H1 (cell line): ENCODE measurements around the gene WWC2. TPM values are rescaled to one million over a fixed set of nuclear protein-coding genes. Genes with fewer than 3 reads are reported as not detected.

Experiments
- BCL11A ChIP-seq, 2 experiments: IDR thresholded peaks; one replicate each; pipeline ENCODE4 v1.6.1; 2011; ENCODE audit warnings: low read depth in 2 of 2, low read length in 2 of 2, mild to moderate bottlenecking in 2 of 2
- CHD1 ChIP-seq: IDR thresholded peaks from 2 replicates; pipeline ENCODE4 v1.6.1; 2012; ENCODE audit warnings: low read depth, low read length, improper control_type of control experiment
- CREB1 ChIP-seq: IDR thresholded peaks from 2 replicates; pipeline ENCODE4 v1.6.1; 2012; ENCODE audit warnings: inconsistent platforms
- EZH2 ChIP-seq: fragments of 200-600 bp; sonication (generic); IDR thresholded peaks from 2 replicates; pipeline ENCODE4 v1.7.1; 2012; ENCODE audit warnings: low read depth, mild to moderate bottlenecking, moderate library complexity, low read length, inconsistent platforms; ENCODE audit not compliant: severe bottlenecking
- FOSL1 ChIP-seq: IDR thresholded peaks from 2 replicates; pipeline ENCODE4 v1.6.1; 2011; ENCODE audit warnings: mild to moderate bottlenecking, low read depth, low read length, moderate library complexity; ENCODE audit not compliant: insufficient read depth
- GABPA ChIP-seq: IDR thresholded peaks from 2 replicates; pipeline ENCODE4 v1.6.1; 2011; ENCODE audit warnings: mild to moderate bottlenecking, low read length, moderate library complexity, borderline replicate concordance; ENCODE audit not compliant: insufficient read depth
- HDAC2 ChIP-seq, 2 experiments: fragments of 300-600 bp in 1 of 2; sonication (generic) in 1 of 2; IDR thresholded peaks; 2 replicates each; pipeline ENCODE4 v1.6.1; 2011 to 2012; ENCODE audit warnings: low read depth in 2 of 2, low read length in 2 of 2, mild to moderate bottlenecking in 2 of 2, moderate library complexity in 2 of 2, borderline replicate concordance in 1 of 2, inconsistent platforms in 1 of 2
- HDAC6 ChIP-seq: IDR thresholded peaks from one replicate; pipeline ENCODE4 v1.7.1; 2012; ENCODE audit warnings: low read depth, mild to moderate bottlenecking, inconsistent platforms, low read length, moderate library complexity
- MAX ChIP-seq: IDR thresholded peaks from 2 replicates; pipeline ENCODE4 v1.6.1; 2012; ENCODE audit warnings: inconsistent platforms
- NANOG ChIP-seq: IDR thresholded peaks from 2 replicates; pipeline ENCODE4 v1.6.1; 2011; ENCODE audit warnings: low read length, low read depth, mild to moderate bottlenecking, inconsistent platforms; ENCODE audit not compliant: insufficient read depth, poor library complexity, severe bottlenecking
- POLR2AphosphoS5 ChIP-seq: IDR thresholded peaks from 2 replicates; pipeline ENCODE4 v1.6.1; 2011; ENCODE audit warnings: low read depth, low read length
- POU5F1 ChIP-seq: IDR thresholded peaks from 2 replicates; pipeline ENCODE4 v1.6.1; 2011; ENCODE audit warnings: low read depth, mild to moderate bottlenecking, low read length, moderate library complexity
- RAD21 ChIP-seq, 2 experiments: IDR thresholded peaks in 1 of 2; conservative IDR thresholded peaks in 1 of 2; 2 replicates each; pipeline ENCODE4 v1.6.1; 2011; ENCODE audit warnings: low read depth in 2 of 2, low read length in 2 of 2, improper control_type of control experiment in 1 of 2, inconsistent platforms in 1 of 2, mild to moderate bottlenecking in 1 of 2, moderate library complexity in 1 of 2
- RBBP5 ChIP-seq: IDR thresholded peaks from 2 replicates; pipeline ENCODE4 v1.7.1; 2012; ENCODE audit warnings: low read depth, mild to moderate bottlenecking, inconsistent platforms, low read length, moderate library complexity, borderline replicate concordance
- RXRA ChIP-seq: IDR thresholded peaks from 2 replicates; pipeline ENCODE4 v1.6.1; 2011; ENCODE audit warnings: low read depth, mild to moderate bottlenecking, low read length, moderate library complexity; ENCODE audit not compliant: insufficient read depth
- SAP30 ChIP-seq: fragments of 300-600 bp; sonication (generic); IDR thresholded peaks from 2 replicates; pipeline ENCODE4 v1.7.1; 2012; ENCODE audit warnings: low read length, moderate library complexity, mild to moderate bottlenecking, inconsistent platforms; ENCODE audit not compliant: insufficient read depth, insufficient replicate concordance
- TCF12 ChIP-seq: IDR thresholded peaks from 2 replicates; pipeline ENCODE4 v1.6.1; 2011; ENCODE audit warnings: low read depth, mild to moderate bottlenecking, low read length
- TEAD4 ChIP-seq: IDR thresholded peaks from 2 replicates; pipeline ENCODE4 v1.6.1; 2012; ENCODE audit warnings: low read depth, low read length, inconsistent platforms, mixed read lengths
- YY1 ChIP-seq: IDR thresholded peaks from 2 replicates; pipeline ENCODE4 v1.6.1; 2011; ENCODE audit warnings: low read depth, mild to moderate bottlenecking, low read length
- ZNF274 ChIP-seq: IDR thresholded peaks from 2 replicates; pipeline ENCODE4 v1.7.0; 2012; ENCODE audit warnings: low read length, borderline replicate concordance; ENCODE audit errors: extremely low read depth
- polyA plus RNA-seq, 7 experiments: library from polyadenylated mRNA; depleted of rRNA in 3 of 7; stranded (reverse) in 5 of 7; unstranded in 2 of 7; fragments of >200 nt in 5 of 7; fragments of 200-250 nt in 2 of 7; gene quantifications; 1 replicate in 5 of 7; 2 replicates in 1 of 7; 4 replicates in 1 of 7; pipeline versions ENCODE4 v1.2.1 to v1.2.3, GENCODE V29; 2011 to 2013; ENCODE audit warnings: missing spikeins in 2 of 7, mixed read lengths in 2 of 7
- total RNA-seq: library from RNA; stranded (reverse); fragmentation: NEBNext Ultra II Directional; extraction: Animal tissue kit (Norgen Biotek cat#: 25700); gene quantifications from 2 replicates; pipeline ENCODE4 v1.2.1, GENCODE V29; 2021

Gene WWC2
- total and polyA plus RNA-seq, 2 of the 8 experiments (the other 6 are each of a cell fraction or from before 2014, with no cell fraction given) = 17.6 to 135 TPM

- TF ChIP-seq RXRA (no peak), TEAD4 (peak; percentile 100), TCF12 (peak; percentile 71), POU5F1 (no peak), NANOG (peak; percentile 77), RAD21 (IDR thresholded peaks at IDR 0.05 in 1 of 2, conservative IDR thresholded peaks at IDR 0.05 in 1 of 2; ENCODE audit: low read depth in 2 of 2, low read length in 2 of 2) (peak; percentile 0 to 20; a peak in 3 of 4 replicates), FOSL1 (no peak), HDAC2 (IDR thresholded peaks at IDR 0.05; ENCODE audit: borderline replicate concordance in 1 of 2, low read depth in 2 of 2, low read length in 2 of 2) (peak; percentile 72 to 95; a peak in 3 of 4 replicates), GABPA (no peak), BCL11A (IDR thresholded peaks at IDR 0.05; ENCODE audit: low read depth in 2 of 2, low read length in 2 of 2) (no peak), CHD1 (no peak), MAX (peak; percentile 72), HDAC6 (no peak), ZNF274 (no peak), RBBP5 (peak; percentile 90), YY1 (no peak), CREB1 (peak; percentile 75; the same call in 1 of the 2 replicates), EZH2 (no peak), SAP30 (no peak), POLR2AphosphoS5 (peak; percentile 85)
These were observed at the start of gene WWC2 (continued) for GRCh38 chr4:183098723-183099536.
